Measurements from ENCODE around the gene VEPH1.

- TF ChIP-seq, protein P1, sequence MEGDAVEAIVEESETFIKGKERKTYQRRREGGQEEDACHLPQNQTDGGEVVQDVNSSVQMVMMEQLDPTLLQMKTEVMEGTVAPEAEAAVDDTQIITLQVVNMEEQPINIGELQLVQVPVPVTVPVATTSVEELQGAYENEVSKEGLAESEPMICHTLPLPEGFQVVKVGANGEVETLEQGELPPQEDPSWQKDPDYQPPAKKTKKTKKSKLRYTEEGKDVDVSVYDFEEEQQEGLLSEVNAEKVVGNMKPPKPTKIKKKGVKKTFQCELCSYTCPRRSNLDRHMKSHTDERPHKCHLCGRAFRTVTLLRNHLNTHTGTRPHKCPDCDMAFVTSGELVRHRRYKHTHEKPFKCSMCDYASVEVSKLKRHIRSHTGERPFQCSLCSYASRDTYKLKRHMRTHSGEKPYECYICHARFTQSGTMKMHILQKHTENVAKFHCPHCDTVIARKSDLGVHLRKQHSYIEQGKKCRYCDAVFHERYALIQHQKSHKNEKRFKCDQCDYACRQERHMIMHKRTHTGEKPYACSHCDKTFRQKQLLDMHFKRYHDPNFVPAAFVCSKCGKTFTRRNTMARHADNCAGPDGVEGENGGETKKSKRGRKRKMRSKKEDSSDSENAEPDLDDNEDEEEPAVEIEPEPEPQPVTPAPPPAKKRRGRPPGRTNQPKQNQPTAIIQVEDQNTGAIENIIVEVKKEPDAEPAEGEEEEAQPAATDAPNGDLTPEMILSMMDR (IDR thresholded peaks at IDR 0.05; ENCODE audit: low read depth, low read length, poor library complexity, severe bottlenecking), result no peak
- no peak for TF ChIP-seq EZH2phosphoT487 (IDR thresholded peaks at IDR 0.05; ENCODE audit: borderline replicate concordance, low read length)
These were observed 97.8 kb downstream of the VEPH1 start for GRCh38 chr3:157405457-157405856.

Measured in DOHH2 (cell line).